IMR-90 (cell line): ENCODE results near the gene EFS. TPM values are rescaled to one million over a fixed set of nuclear protein-coding genes. Genes with fewer than 3 reads are reported as not detected.

Experiments
- ATAC-seq: fragments of 200-7000 bp; cut with Tn5 transposase; 2 replicates; pipeline ENCODE4 v1.9.1; 2020; ENCODE audit warnings: low read depth, mild to moderate bottlenecking, moderate library complexity
- BruUV-seq: library from RNA; stranded (reverse); fragments of 400-500 nt; replicated peaks from 2 replicates; lab custom pipeline; 2021; lab: Mats Ljungman, UMichigan
- CTCF ChIA-PET: fragments of 300-600 bp; formaldehyde crosslinking; extraction: SDS; loops from one replicate; lab custom pipeline; 2021; ENCODE audit warnings: antibody characterized with exemption; lab: Yijun Ruan, JAX
- POLR2A ChIA-PET: fragments of 300-600 bp; sonication (Branson Sonifier 250); formaldehyde crosslinking; loops from one replicate; lab custom pipeline; 2022; ENCODE audit warnings: antibody characterized with exemption; ENCODE audit not compliant: unreplicated experiment; lab: Charles Lee
- DNase-seq: peaks from one replicate; pipeline ENCODE4 v3.0.0; 2013
- H2AFZ ChIP-seq: replicated peaks from 2 replicates; pipeline ENCODE3; 2013; ENCODE audit warnings: low read length, mild to moderate bottlenecking; ENCODE audit not compliant: poor library complexity
- H2AK5ac ChIP-seq: 2 replicates; pipeline ENCODE4 v1.6.1; 2013; ENCODE audit warnings: low read depth, low read length, inconsistent platforms
- H2AK9ac ChIP-seq: replicated peaks from 2 replicates; pipeline ENCODE3; 2013; ENCODE audit warnings: mild to moderate bottlenecking, low read depth, low read length, moderate library complexity; ENCODE audit not compliant: poor library complexity
- H2BK120ac ChIP-seq: 2 replicates; pipeline ENCODE4 v1.6.1; 2013; ENCODE audit warnings: low read depth, low read length, inconsistent platforms
- H2BK15ac ChIP-seq: 3 replicates; pipeline ENCODE4 v1.6.1; 2013; ENCODE audit warnings: low read depth, low read length, inconsistent platforms
- H2BK20ac ChIP-seq: 2 replicates; pipeline ENCODE4 v1.6.1; 2013; ENCODE audit warnings: low read depth, mild to moderate bottlenecking, inconsistent platforms, low read length, moderate library complexity
- H2BK5ac ChIP-seq: 2 replicates; pipeline ENCODE4 v1.6.1; 2013; ENCODE audit warnings: mild to moderate bottlenecking, low read depth, low read length, inconsistent platforms; ENCODE audit not compliant: poor library complexity, severe bottlenecking
- H3K14ac ChIP-seq: replicated peaks from 2 replicates; pipeline ENCODE4 v1.6.1; 2013; ENCODE audit warnings: low read depth, low read length, inconsistent platforms
- H3K18ac ChIP-seq: 2 replicates; pipeline ENCODE4 v1.6.1; 2013; ENCODE audit warnings: low read depth, low read length, control low read depth
- H3K23ac ChIP-seq: 2 replicates; pipeline ENCODE4 v1.6.1; 2013; ENCODE audit warnings: low read depth, low read length, inconsistent platforms
- H3K27ac ChIP-seq: 2 replicates; pipeline ENCODE4 v1.5.1; 2013; ENCODE audit warnings: mild to moderate bottlenecking, control low read depth, low read length; ENCODE audit not compliant: insufficient read depth
- H3K27me3 ChIP-seq: 2 replicates; pipeline ENCODE4 v1.6.1; 2013; ENCODE audit warnings: low read length; ENCODE audit not compliant: control insufficient read depth, insufficient read depth
- H3K36me3 ChIP-seq: 2 replicates; pipeline ENCODE4 v1.6.1; 2013; ENCODE audit warnings: low read length, mixed read lengths; ENCODE audit not compliant: control insufficient read depth, insufficient read depth
- H3K4ac ChIP-seq: 2 replicates; pipeline ENCODE4 v1.6.1; 2013; ENCODE audit warnings: low read depth, low read length, inconsistent platforms
- H3K4me1 ChIP-seq: 2 replicates; pipeline ENCODE4 v1.6.1; 2013; ENCODE audit warnings: low read length, mixed read lengths; ENCODE audit not compliant: control insufficient read depth, insufficient read depth
- H3K4me2 ChIP-seq: 2 replicates; pipeline ENCODE4 v1.6.1; 2013; ENCODE audit warnings: low read depth, mild to moderate bottlenecking, control low read depth, low read length, moderate library complexity
- H3K4me3 ChIP-seq: 2 replicates; pipeline ENCODE4 v1.5.1; 2013; ENCODE audit warnings: low read depth, mild to moderate bottlenecking, control low read depth, low read length, moderate library complexity; ENCODE audit not compliant: insufficient read depth
- H3K56ac ChIP-seq: 2 replicates; pipeline ENCODE4 v1.6.1; 2013; ENCODE audit warnings: low read length, inconsistent platforms; ENCODE audit not compliant: insufficient read depth; ENCODE audit errors: extremely low read depth
- H3K79me1 ChIP-seq, 2 experiments: 2 replicates each; pipeline ENCODE4 v1.6.1; 2013; ENCODE audit warnings: low read length in 2 of 2, inconsistent platforms in 1 of 2, low read depth in 1 of 2
- H3K9ac ChIP-seq: 2 replicates; pipeline ENCODE4 v1.6.1; 2013; ENCODE audit warnings: low read depth, low read length, control low read depth
- H3K9me1 ChIP-seq: 2 replicates; pipeline ENCODE4 v1.6.1; 2013; ENCODE audit warnings: low read length, inconsistent platforms; ENCODE audit not compliant: insufficient read depth
- H3K9me3 ChIP-seq: 2 replicates; pipeline ENCODE4 v1.6.1; 2013; ENCODE audit warnings: low read length; ENCODE audit not compliant: control insufficient read depth, insufficient read depth
- H4K20me1 ChIP-seq: 2 replicates; pipeline ENCODE4 v1.6.1; 2013; ENCODE audit warnings: low read length, inconsistent platforms; ENCODE audit not compliant: insufficient read depth
- H4K5ac ChIP-seq: 2 replicates; pipeline ENCODE4 v1.6.1; 2013; ENCODE audit warnings: mild to moderate bottlenecking, low read depth, low read length, control low read depth
- H4K8ac ChIP-seq, 2 experiments: 2 replicates each; pipeline ENCODE4 v1.6.1; 2013; ENCODE audit warnings: low read depth in 2 of 2, low read length in 2 of 2, control low read depth in 1 of 2, inconsistent platforms in 1 of 2
- H4K91ac ChIP-seq: 2 replicates; pipeline ENCODE4 v1.6.1; 2013; ENCODE audit warnings: low read depth, low read length, inconsistent platforms; ENCODE audit not compliant: insufficient read depth
- CEBPB ChIP-seq: IDR thresholded peaks from 2 replicates; pipeline ENCODE4 v1.6.1; 2012; ENCODE audit warnings: low read depth, low read length, improper control_type of control experiment
- MAFK ChIP-seq: IDR thresholded peaks from 2 replicates; pipeline ENCODE4 v1.6.1; 2012; ENCODE audit warnings: low read depth, low read length, improper control_type of control experiment
- WGBS, 2 experiments: methylation state at CpG; one replicate each; pipeline versions ENCODE4 v1.1.5 to v1.1.7; 2013; ENCODE audit warnings: missing lambda C conversion rate in 2 of 2; ENCODE audit not compliant: insufficient read length in 1 of 2; ENCODE audit errors: extremely low coverage in 2 of 2; 5-methylcytosine and 5-hydroxymethylcytosine counted together
- dilution Hi-C: fragments of 300-500 bp; cut with HindIII; formaldehyde crosslinking; loops from one replicate; pipeline ENCODE4 v1.14.3; 2018; ENCODE audit warnings: low sequenced_read_pairs; ENCODE audit not compliant: unreplicated experiment
- in situ Hi-C: fragments of 300-500 bp; cut with MboI; formaldehyde crosslinking; loops from 3 replicates; pipeline ENCODE4 v1.14.3; 2019; ENCODE audit warnings: low sequenced_read_pairs, inconsistent platforms, mixed read lengths
- intact Hi-C: fragments of 100-400 bp; cut with micrococcal nuclease; formaldehyde crosslinking; loops from 2 replicates; pipeline ENCODE4 v1.10.0; 2022
- polyA plus RNA-seq, 3 experiments: library from polyadenylated mRNA; depleted of rRNA; stranded (reverse); fragments of >200 nt; gene quantifications; 2 replicates each; pipeline ENCODE4 v1.2.3, GENCODE V29; 2012; ENCODE audit warnings: low replicate concordance in 1 of 3
- total RNA-seq: library from RNA; depleted of rRNA; stranded (reverse); fragments of >200 nt; gene quantifications from 2 replicates; pipeline ENCODE4 v1.2.3, GENCODE V29; 2012

The EFS gene
- total and polyA plus RNA-seq, 2 of the 4 experiments (the other 2 are of a cell fraction) = 2.2 to 11.6 TPM

DNA sequence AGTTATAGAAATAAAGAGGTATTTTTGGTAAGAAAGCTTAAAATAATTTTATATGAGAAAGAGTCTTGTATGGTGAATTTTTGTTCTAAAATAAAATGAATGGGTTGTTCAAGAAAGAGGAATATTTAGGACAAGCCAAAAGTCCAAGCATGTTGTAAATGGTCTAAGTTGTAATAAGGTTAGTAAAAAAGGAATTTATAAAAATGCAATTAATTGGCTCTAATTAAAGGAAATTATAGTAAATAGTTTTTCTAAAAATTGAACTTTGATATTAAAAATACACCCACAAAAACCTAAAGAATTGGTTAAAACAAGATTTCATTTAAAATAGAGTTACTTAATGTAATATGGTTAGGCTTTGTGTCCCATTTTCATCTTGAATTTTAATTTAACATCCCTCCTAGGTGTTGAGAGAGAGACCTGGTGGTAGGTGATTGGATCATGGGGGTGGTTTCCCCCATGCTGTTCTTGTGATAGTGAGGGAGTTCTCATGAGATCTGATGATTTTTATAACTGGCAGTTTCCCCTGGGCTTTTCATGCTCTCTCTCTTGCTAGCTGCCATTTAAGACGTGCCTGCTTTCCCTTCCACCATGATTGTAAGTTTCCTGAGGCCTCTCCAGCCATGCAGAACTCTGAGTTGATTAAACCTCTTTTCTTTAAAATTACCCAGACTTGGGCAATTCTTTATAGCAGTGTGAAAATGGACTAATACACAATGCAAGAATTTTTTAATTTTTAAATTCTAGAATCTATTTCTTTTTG is 25.3 kb downstream of the EFS start:
- intact Hi-C loops (loop anchor here (5.0 kb wide), 1 partner anchor 982 kb away; no protein-coding TSS in a partner anchor), dilution Hi-C loops (no loop called here), in situ Hi-C loops (no loop called here)
- H4K20me1 ChIP-seq = no peaks in the 10 kb centered on the region
- H2AK5ac ChIP-seq = no peak overlapping the region
- H3K27me3 ChIP-seq = peaks cover 2% of the 10 kb centered on the region
- H3K9ac ChIP-seq = no peak overlapping the region
- no TSS peak for BruUV-seq
- no peaks in the 10 kb centered on the region for H3K36me3 ChIP-seq
- H3K23ac ChIP-seq = no peak overlapping the region
- DNase-seq = no peak
- no peak overlapping the region for H2BK5ac ChIP-seq
- no peak overlapping the region for H4K5ac ChIP-seq
- no peak overlapping the region for H3K14ac ChIP-seq
- TF ChIP-seq MAFK = no peak
- no peak for TF ChIP-seq CEBPB
- no peak overlapping the region for H4K91ac ChIP-seq
- no peak overlapping the region for H3K56ac ChIP-seq
- ATAC-seq = no peak
- H3K4ac ChIP-seq = no peak overlapping the region
- peaks cover 1% of the 10 kb centered on the region; the same call in 1 of the 2 replicates for H3K9me3 ChIP-seq
- H4K8ac ChIP-seq = no peak overlapping the region
- no peak overlapping the region for H2AK9ac ChIP-seq
- WGBS, 2 experiments = no CpG with 5 or more reads among the region's 1 CpG
- H3K9me1 ChIP-seq = no peaks in the 10 kb centered on the region
- no peak overlapping the region for H2BK20ac ChIP-seq
- no peak overlapping the region for H3K27ac ChIP-seq
- H3K4me1 ChIP-seq = no peaks in the 10 kb centered on the region
- H2BK120ac ChIP-seq = no peak overlapping the region
- H3K18ac ChIP-seq = no peak overlapping the region
- ChIA-PET POLR2A (no interaction called here), CTCF (interaction anchor here (0.8 kb wide), 1 partner anchor 13 kb away, joined by 3 read pairs; the partner anchor contains the start of gene SLC22A17)
- H2BK15ac ChIP-seq = no peak overlapping the region
- no peak overlapping the region for H3K4me3 ChIP-seq
- H2AFZ ChIP-seq = no peak overlapping the region
- no peak overlapping the region for H3K4me2 ChIP-seq
- no peaks in the 10 kb centered on the region for H3K79me1 ChIP-seq
